ENCODE measurements around the gene CYP2A6. TPM values are rescaled to one million over a fixed set of nuclear protein-coding genes. Genes with fewer than 3 reads are reported as not detected.
"Not testable (repeated sequence)": the region's sequence is repeated elsewhere in the genome, so short reads cannot be mapped to it uniquely, and the experiment has no call there.

Gene CYP2A6
- total RNA-seq (not detected), polyA plus RNA-seq (1.5 TPM)

DNA sequence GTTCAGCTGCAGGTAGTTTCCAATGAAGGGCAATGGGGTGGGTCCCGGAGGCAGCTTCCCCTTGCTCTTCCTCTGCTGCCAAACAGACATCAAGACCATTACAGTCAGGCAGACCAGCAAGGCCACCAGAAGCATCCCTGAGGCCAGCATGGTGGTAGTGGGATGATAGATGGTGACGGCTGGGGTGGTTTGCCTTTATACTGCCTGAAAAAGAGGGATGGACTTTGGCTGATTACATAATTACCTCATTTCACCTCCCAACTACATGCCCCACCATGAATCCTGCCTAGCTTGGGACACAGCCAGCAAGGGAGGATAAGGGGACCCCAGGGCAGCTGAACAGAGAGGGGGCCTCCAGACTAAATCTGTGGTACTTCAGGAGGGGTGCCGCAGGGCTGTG is at the start of gene CYP2A6:
Gene CYP2A6, minus strand, starts transcription at position 171 of the 400 bp plus-strand sequence. Its CDS starts 21 bp downstream, at position 150.
- not testable (repeated sequence) for H3K36me3 ChIP-seq (ENCODE audit: insufficient read depth); H3K27ac ChIP-seq (ENCODE audit: low read depth); DNase-seq (ENCODE audit: extremely low spot score); H3K4me1 ChIP-seq (ENCODE audit: insufficient read depth); H3K4me3 ChIP-seq (ENCODE audit: low read depth, low read length)
- 84% methylated on average over 3 of the region's 3 CpGs for WGBS

- H3K27ac ChIP-seq (ENCODE audit: low read depth); H3K4me3 ChIP-seq (ENCODE audit: low read depth, low read length); H3K4me1 ChIP-seq (ENCODE audit: insufficient read depth); H3K36me3 ChIP-seq (ENCODE audit: insufficient read depth); DNase-seq (ENCODE audit: extremely low spot score): not testable (repeated sequence)
- WGBS, result 72% methylated on average over 12 of the region's 12 CpGs
Observed at GRCh38 chr19:40899964-40900363, 49.7 kb upstream of the CYP2A6 start.

DNA sequence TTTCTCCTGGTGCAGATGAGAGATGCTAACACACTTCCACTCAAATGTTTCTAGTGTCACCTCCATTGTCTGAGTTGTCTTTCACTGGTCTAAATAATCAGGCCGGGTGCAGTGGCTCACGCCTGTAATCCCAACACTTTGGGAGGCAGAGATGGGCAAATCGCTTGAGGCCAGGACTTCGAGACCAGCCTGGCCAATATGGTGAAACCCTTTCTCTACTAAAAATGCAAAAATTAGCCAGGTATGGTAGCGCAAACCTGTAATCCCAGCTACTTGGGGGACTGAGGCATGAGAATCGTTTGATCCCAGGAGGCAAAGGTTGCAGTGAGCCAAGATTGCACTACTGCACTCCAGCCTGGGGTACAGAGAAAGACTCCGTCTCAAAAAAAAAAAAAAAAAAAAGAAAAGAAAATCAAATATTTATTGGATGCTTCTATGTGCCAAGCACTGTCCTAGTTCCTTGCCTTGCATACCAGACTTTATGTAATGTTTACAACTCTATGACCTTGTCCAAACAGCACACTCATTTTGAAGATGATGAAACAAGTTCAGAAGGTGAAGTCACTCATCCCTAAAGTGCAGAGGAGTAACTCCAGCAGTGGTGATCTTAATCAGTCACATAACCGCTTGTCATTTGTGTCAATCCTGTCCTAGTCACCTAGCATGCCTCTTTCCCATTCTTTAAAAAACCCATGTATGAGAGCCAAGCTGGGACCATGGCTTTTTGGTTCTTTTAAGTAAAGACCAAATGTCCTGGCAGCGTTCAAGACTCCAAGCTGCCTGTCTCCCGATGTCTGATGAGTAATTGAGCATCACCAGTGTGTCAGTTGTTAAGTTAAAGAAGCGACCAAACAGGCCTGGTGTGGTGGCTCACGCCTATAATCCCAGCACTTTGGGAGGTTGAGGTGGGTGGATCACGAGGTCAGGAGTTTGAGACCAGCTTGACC is 46.9 kb upstream of the CYP2A6 start:
- WGBS, result 77% methylated on average over 13 of the region's 13 CpGs
- not testable (repeated sequence) for H3K4me1 ChIP-seq (ENCODE audit: insufficient read depth); DNase-seq (ENCODE audit: extremely low spot score); H3K36me3 ChIP-seq (ENCODE audit: insufficient read depth); H3K27ac ChIP-seq (ENCODE audit: low read depth); H3K4me3 ChIP-seq (ENCODE audit: low read depth, low read length)

DNA sequence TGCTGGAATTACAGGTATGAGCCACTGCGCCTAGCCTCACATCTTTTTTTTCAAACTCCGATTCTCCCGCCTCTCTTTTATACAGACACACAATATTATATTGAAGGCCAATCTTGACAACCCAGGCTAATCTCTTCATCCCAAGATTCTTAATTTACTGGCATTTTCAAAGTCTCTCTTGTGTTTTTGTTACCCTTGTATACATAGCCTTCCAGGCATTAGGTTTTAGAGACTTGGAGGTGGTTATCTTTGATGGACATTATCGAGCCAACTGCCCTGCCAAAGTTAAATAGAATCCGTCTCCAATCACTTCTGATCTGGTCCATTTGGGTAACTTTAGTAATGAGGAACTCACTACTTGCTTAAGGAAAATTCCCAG is 46.2 kb upstream of the CYP2A6 start:
- WGBS, result 92% methylated on average over 5 of the region's 5 CpGs
- H3K4me1 ChIP-seq (ENCODE audit: insufficient read depth), result no peaks in the 10 kb centered on the region
- no peak for DNase-seq (ENCODE audit: extremely low spot score)
- H3K36me3 ChIP-seq (ENCODE audit: insufficient read depth), result no peaks in the 10 kb centered on the region
- no peak overlapping the region for H3K4me3 ChIP-seq (ENCODE audit: low read depth, low read length)
- H3K27ac ChIP-seq (ENCODE audit: low read depth), result no peak overlapping the region

DNA sequence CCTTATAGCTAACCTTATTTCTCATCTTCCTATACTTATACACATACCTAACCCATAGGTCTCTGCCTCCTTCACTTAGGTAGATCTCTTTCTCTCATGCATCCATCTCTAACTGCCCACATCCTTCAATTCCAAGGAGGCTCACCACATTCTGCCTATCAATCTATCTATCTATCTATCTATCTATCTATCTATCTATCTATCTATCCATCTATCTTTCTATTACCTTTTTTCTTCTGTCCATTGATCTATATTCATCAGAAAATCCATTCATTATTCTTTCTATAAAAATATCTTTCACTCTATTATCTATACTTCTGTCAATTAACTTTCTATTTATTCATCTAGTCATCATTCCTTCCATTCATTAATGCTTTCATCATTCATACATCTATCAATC is 42.9 kb upstream of the CYP2A6 start:
- no peak for DNase-seq (ENCODE audit: extremely low spot score)
- no peaks in the 10 kb centered on the region for H3K36me3 ChIP-seq (ENCODE audit: insufficient read depth)
- H3K27ac ChIP-seq (ENCODE audit: low read depth), result no peak overlapping the region
- no peaks in the 10 kb centered on the region for H3K4me1 ChIP-seq (ENCODE audit: insufficient read depth)
- no peak overlapping the region for H3K4me3 ChIP-seq (ENCODE audit: low read depth, low read length)

DNA sequence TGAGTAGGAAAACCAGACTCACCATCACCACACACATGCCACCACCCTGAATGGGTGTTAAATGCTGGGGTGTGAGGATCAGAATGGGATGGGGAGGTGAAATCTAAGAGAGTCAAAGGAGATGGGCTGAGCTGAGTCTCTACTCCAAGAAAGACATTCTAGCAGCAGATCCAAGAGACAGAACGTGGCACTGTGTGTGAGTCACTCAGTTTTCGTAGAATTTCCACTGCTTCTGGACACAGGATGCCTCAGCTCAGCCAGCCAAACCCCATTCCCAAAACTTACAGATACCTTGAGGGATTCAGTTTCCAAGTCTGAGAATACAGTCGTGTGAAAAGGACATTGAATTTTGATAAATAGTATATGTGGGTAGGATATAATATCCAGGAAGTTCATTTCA is 39.1 kb upstream of the CYP2A6 start:
- no peaks in the 10 kb centered on the region for H3K36me3 ChIP-seq (ENCODE audit: insufficient read depth)
- H3K4me3 ChIP-seq (ENCODE audit: low read depth, low read length), result no peak overlapping the region
- no peaks in the 10 kb centered on the region for H3K4me1 ChIP-seq (ENCODE audit: insufficient read depth)
- H3K27ac ChIP-seq (ENCODE audit: low read depth), result no peak overlapping the region
- DNase-seq (ENCODE audit: extremely low spot score), result no peak
- WGBS, result 51% methylated on average over 3 of the region's 3 CpGs

DNA sequence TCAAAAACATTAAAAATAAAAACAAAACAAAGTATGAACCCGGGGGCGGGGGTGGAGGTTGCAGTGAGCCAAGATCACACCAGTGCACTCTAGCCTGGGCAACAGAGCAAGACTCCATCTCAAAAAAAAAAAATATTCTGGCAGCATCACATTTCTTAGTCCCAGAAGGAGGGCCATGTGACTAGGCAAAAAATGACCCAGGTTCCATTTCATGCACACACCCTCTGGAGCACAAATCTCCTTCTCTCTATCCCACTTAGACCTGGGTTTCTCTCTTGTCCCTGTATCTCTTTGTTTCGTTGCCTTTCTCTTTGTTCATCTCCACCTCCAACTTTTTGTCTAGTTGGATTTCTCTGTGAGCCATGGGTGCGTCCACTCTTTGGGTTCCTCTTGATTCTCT is 37.9 kb upstream of the CYP2A6 start:
- Histone ChIP-seq H3K27ac (ENCODE audit: low read depth) (no peak overlapping the region), H3K36me3 (ENCODE audit: insufficient read depth) (no peaks in the 10 kb centered on the region), H3K4me1 (ENCODE audit: insufficient read depth) (no peaks in the 10 kb centered on the region), H3K4me3 (ENCODE audit: low read depth, low read length) (no peak overlapping the region)
- WGBS, result 80% methylated on average over 4 of the region's 4 CpGs
- DNase-seq (ENCODE audit: extremely low spot score), result no peak

DNA sequence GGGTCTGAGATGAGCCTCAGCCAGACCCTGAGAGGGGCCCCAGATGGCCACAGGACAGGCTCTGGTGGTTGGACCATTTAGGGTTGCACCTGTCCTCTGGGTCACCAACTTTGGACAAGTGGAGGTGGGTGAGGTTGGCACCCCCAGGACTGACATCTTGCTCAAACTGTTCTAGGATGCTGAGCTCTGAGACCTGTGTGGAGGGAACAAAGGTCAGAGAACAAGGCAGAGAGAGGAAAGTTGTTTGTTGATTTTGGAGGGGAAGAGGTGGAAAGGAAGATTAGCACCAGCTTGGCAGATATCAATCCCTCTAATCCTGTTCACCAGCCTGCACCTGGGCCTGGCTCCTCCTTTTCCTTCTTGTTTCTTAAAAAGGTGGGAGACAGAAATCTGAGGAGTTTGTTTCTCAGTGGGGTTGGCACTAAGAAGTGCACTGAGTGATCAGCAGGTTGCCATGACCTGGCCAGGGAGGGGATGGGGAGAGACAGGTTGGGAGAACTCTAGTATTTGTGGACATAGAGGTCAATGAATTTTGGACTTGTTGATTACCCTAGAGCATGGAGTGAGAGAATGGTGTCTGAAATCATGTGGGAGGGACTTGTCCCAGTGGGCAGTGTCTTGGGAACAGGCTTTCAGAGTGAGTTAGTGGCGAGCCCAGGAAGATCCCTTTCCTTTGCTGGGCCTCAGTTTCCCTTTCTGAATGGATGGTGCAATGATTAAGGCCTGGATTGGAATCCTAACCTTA is 34.1 kb upstream of the CYP2A6 start:
- H3K4me3 ChIP-seq (ENCODE audit: low read depth, low read length); H3K27ac ChIP-seq (ENCODE audit: low read depth); H3K4me1 ChIP-seq (ENCODE audit: insufficient read depth); DNase-seq (ENCODE audit: extremely low spot score); H3K36me3 ChIP-seq (ENCODE audit: insufficient read depth): not testable (repeated sequence)
- no CpG with 5 or more reads among the region's 1 CpG for WGBS

GRCh38 chr19:40882062-40882461 is 31.8 kb upstream of the CYP2A6 start, which contains the start of gene CYP2A7:
CYP2A7 (minus strand) TSS chr19:40882231; CDS start chr19:40882210, 21 bp downstream.
- 84% methylated on average over 3 of the region's 3 CpGs for WGBS
- not testable (repeated sequence) for H3K36me3 ChIP-seq (ENCODE audit: insufficient read depth); H3K27ac ChIP-seq (ENCODE audit: low read depth)

GRCh38 chr19:40879349-40879748 is 29.1 kb upstream of the CYP2A6 start:
- 86% methylated on average over 4 of the region's 4 CpGs for WGBS
- not testable (repeated sequence) for H3K27ac ChIP-seq (ENCODE audit: low read depth); H3K4me3 ChIP-seq (ENCODE audit: low read depth, low read length); H3K4me1 ChIP-seq (ENCODE audit: insufficient read depth); H3K36me3 ChIP-seq (ENCODE audit: insufficient read depth); DNase-seq (ENCODE audit: extremely low spot score)

More at GRCh38 chr19:40882062-40882461, 31.8 kb upstream of the CYP2A6 start, which contains the start of gene CYP2A7:
- not testable (repeated sequence) for DNase-seq (ENCODE audit: extremely low spot score); H3K4me1 ChIP-seq (ENCODE audit: insufficient read depth); H3K4me3 ChIP-seq (ENCODE audit: low read depth, low read length)

DNA sequence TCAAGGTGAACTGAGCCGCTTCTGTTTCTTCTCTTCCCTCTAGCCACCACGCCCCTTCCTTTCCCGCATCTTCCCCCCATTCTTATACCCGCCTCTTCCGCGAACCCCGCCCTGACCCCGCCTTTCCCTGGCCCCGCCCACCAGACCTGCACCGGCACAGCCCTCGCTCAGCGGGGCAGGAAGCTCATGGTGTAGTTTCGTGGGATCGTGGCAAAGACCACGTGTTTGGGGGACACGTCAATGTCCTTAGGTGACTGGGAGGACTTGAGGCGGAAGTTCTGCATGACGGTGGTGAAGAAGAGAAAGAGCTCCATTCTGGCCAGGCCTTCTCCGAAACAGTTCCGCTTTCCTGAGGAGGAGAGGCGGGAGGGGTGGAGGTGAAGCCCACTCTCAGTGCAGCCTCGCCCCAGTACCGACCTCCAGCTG is 25.3 kb upstream of the CYP2A6 start:
- H3K36me3 ChIP-seq (ENCODE audit: insufficient read depth); H3K4me3 ChIP-seq (ENCODE audit: low read depth, low read length); H3K27ac ChIP-seq (ENCODE audit: low read depth); H3K4me1 ChIP-seq (ENCODE audit: insufficient read depth); DNase-seq (ENCODE audit: extremely low spot score): not testable (repeated sequence)
- WGBS, result 4% methylated on average over 19 of the region's 23 CpGs

- DNase-seq (ENCODE audit: extremely low spot score); H3K4me3 ChIP-seq (ENCODE audit: low read depth, low read length); H3K4me1 ChIP-seq (ENCODE audit: insufficient read depth); H3K27ac ChIP-seq (ENCODE audit: low read depth); H3K36me3 ChIP-seq (ENCODE audit: insufficient read depth): not testable (repeated sequence)
- WGBS, result 79% methylated on average over 2 of the region's 4 CpGs
Observed at GRCh38 chr19:40874874-40875273, 24.6 kb upstream of the CYP2A6 start.

- H3K4me1 ChIP-seq (ENCODE audit: insufficient read depth); H3K27ac ChIP-seq (ENCODE audit: low read depth); H3K36me3 ChIP-seq (ENCODE audit: insufficient read depth); DNase-seq (ENCODE audit: extremely low spot score); H3K4me3 ChIP-seq (ENCODE audit: low read depth, low read length): not testable (repeated sequence)
- WGBS, result 86% methylated on average over 2 of the region's 2 CpGs
Observed at GRCh38 chr19:40873873-40874272, 23.6 kb upstream of the CYP2A6 start.

- 72% methylated on average over 2 of the region's 2 CpGs for WGBS
Observed at GRCh38 chr19:40872209-40872608, 22.0 kb upstream of the CYP2A6 start.

More at GRCh38 chr19:40872209-40872608, 22.0 kb upstream of the CYP2A6 start:
- Histone ChIP-seq H3K36me3 (ENCODE audit: insufficient read depth) (no peaks in the 10 kb centered on the region), H3K4me1 (ENCODE audit: insufficient read depth) (no peaks in the 10 kb centered on the region), H3K27ac (ENCODE audit: low read depth) (no peak overlapping the region), H3K4me3 (ENCODE audit: low read depth, low read length) (no peak overlapping the region)
- no peak for DNase-seq (ENCODE audit: extremely low spot score)

Measured in urinary bladder (tissue), 4 donors.